PFSK-1 (cell line): ENCODE data around the gene GPR18.

ENCODE experiments used
- FOXP2 ChIP-seq: optimal IDR thresholded peaks from 2 replicates; pipeline ENCODE3; 2011; ENCODE audit warnings: borderline replicate concordance, control low read depth, inconsistent platforms; ENCODE audit not compliant: insufficient read depth; ENCODE audit errors: extremely low read length, extremely low read depth
- POLR2AphosphoS5 ChIP-seq: IDR thresholded peaks from 2 replicates; pipeline ENCODE4 v1.6.1; 2012; ENCODE audit warnings: low read depth, mild to moderate bottlenecking, control low read depth, low read length, moderate library complexity
- SIN3A ChIP-seq: IDR thresholded peaks from 2 replicates; pipeline ENCODE4 v1.6.1; 2012; ENCODE audit warnings: mild to moderate bottlenecking, low read length, moderate library complexity, borderline replicate concordance; ENCODE audit not compliant: insufficient read depth
- TAF1 ChIP-seq: IDR thresholded peaks from 2 replicates; pipeline ENCODE4 v1.6.1; 2012; ENCODE audit warnings: low read length, control low read depth, borderline replicate concordance; ENCODE audit not compliant: insufficient read depth
- TF ChIP-seq, protein P1 (sequence below), 2 experiments: IDR thresholded peaks; 2 replicates each; pipeline versions ENCODE4 v1.6.1 to v1.8.0; 2011 to 2012; ENCODE audit warnings: low read depth in 2 of 2, low read length in 2 of 2, control low read depth in 1 of 2, inconsistent platforms in 1 of 2, mild to moderate bottlenecking in 1 of 2, moderate library complexity in 1 of 2; ENCODE audit not compliant: insufficient read depth in 1 of 2

Gene GPR18

DNA sequence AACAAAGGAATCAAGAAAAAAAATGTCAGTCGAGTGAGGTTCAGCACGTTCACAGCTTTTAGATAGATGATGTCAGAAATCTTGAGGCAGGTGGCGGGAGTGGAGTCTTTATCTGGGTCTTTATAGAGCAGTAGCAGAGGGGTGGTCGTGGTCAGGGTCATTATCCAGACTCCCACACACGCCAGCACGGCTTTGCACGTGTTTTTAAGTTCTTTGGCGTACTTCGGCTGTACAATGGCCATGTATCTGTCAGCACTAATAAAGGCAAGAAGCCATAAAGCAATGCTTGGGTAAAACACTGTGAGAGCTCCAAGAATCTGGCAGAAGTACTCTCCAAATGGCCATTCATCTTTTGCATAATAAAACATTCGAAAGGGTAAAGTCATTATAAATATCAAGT, 2.9 kb downstream of the GPR18 start:
- TF ChIP-seq, protein P1, sequence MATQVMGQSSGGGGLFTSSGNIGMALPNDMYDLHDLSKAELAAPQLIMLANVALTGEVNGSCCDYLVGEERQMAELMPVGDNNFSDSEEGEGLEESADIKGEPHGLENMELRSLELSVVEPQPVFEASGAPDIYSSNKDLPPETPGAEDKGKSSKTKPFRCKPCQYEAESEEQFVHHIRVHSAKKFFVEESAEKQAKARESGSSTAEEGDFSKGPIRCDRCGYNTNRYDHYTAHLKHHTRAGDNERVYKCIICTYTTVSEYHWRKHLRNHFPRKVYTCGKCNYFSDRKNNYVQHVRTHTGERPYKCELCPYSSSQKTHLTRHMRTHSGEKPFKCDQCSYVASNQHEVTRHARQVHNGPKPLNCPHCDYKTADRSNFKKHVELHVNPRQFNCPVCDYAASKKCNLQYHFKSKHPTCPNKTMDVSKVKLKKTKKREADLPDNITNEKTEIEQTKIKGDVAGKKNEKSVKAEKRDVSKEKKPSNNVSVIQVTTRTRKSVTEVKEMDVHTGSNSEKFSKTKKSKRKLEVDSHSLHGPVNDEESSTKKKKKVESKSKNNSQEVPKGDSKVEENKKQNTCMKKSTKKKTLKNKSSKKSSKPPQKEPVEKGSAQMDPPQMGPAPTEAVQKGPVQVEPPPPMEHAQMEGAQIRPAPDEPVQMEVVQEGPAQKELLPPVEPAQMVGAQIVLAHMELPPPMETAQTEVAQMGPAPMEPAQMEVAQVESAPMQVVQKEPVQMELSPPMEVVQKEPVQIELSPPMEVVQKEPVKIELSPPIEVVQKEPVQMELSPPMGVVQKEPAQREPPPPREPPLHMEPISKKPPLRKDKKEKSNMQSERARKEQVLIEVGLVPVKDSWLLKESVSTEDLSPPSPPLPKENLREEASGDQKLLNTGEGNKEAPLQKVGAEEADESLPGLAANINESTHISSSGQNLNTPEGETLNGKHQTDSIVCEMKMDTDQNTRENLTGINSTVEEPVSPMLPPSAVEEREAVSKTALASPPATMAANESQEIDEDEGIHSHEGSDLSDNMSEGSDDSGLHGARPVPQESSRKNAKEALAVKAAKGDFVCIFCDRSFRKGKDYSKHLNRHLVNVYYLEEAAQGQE (IDR thresholded peaks at IDR 0.05; ENCODE audit: insufficient read depth in 1 of 2, low read depth in 2 of 2, low read length in 2 of 2) = no peak
- TF ChIP-seq TAF1 (no peak), FOXP2 (no peak), POLR2AphosphoS5 (no peak), SIN3A (no peak)

DNA sequence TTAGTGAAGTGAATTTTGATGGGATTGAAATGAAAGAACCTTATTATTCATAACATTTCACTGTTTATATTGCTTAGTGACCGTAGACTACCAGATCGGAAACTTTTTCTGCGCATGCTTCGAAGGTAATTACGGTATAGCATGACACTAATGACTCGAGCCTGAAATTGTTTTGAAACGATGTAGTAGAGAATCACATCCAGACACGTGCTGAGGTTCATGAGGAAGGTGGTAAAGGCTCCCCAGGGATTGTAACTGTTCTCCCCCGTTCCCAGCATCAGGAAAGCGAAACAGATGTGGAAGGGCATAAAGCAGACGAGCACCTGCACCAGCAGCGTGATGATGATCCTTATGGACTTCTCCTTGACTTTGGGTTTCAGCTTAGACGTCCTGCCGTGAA, 3.3 kb downstream of the GPR18 start:
- TF ChIP-seq FOXP2 = no peak
- TF ChIP-seq, protein P1 (IDR thresholded peaks at IDR 0.05; ENCODE audit: insufficient read depth in 1 of 2, low read depth in 2 of 2, low read length in 2 of 2) = no peak
- no peak for TF ChIP-seq TAF1
- TF ChIP-seq SIN3A = no peak
- no peak for TF ChIP-seq POLR2AphosphoS5

DNA sequence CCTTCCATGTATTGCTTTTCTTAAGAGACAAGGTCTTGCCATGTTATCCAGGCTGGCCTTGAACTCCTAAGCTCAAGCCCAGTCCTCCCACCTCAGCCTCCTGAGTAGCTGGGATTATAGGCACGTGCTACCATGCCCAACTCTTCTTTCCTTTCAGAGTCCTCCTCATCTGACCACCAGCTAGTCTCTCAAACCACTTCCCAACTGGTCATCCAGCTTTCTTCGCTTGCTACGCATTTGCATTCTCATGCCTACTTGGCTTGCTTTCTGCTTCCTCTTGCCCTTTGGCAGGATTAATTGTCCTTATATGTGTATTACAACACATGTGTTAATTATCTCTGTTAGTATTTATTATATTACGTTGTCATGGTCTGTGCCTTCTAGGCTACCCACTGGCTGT, 6.3 kb downstream of the GPR18 start:
- no peak for TF ChIP-seq SIN3A
- TF ChIP-seq, protein P1 (IDR thresholded peaks at IDR 0.05; ENCODE audit: insufficient read depth in 1 of 2, low read depth in 2 of 2, low read length in 2 of 2) = no peak
- no peak for TF ChIP-seq FOXP2
- TF ChIP-seq POLR2AphosphoS5 = no peak
- TF ChIP-seq TAF1 = no peak

DNA sequence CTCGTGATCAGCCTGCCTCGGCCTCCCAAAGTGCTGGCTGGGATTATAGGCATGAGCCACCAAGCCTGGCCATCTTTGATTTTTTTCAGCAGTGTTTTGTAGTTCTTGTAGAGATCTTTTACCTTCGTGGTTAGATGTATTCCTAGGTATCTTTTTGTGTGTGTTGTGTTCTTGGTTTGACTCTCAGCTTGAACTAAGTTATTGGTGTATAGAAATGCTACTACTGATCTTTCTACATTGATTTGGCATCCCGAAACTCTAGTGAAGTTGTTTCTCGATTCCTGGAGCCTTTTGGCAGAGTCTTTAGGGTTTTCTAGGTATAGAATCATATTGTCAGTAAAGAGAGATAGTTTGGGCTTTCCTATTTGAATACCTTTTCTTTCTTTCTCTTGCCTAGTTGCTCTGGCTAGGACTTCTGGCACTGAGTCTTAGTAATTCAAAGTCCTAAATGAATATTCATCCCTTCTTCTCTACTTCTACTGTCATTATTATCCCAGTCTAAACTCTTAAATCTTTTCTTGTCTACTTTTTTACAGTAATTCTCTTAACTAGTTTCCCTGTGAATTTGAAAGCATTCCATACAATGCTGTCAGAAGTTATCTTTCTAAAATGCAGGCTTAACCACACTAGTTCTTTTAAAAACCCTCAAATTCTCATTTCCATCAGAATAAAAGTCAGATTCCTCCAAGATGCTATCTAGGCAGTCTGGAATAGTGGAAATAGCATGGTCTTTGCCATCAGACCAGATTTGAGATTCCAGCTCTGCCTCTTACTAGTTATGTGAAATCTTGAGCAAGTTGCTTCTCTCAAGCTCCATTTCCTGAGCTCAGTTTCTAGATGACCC, 7.0 kb downstream of the GPR18 start:
- TF ChIP-seq SIN3A (no peak), FOXP2 (no peak), TAF1 (no peak), POLR2AphosphoS5 (no peak)
- TF ChIP-seq, protein P1 (IDR thresholded peaks at IDR 0.05; ENCODE audit: insufficient read depth in 1 of 2, low read depth in 2 of 2, low read length in 2 of 2) = no peak

DNA sequence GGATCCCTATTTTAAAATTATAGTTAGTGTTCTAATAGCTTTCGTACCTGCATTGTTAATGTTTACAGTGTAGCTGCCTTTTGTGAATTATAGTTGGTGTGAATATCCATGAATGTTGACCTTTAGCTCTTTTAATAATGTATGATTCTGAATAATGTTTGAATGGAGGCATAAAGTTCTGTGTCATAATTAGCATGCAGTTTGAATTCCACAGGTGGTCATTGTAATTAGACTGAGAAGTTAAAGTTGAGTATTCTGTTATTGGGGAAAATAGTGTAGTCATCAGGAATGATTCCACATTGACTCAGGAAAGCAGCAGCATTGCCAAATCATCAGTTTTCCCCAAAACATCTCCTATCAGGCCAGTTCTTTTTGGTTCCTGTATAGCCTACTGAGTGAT, 12.1 kb downstream of the GPR18 start:
- TF ChIP-seq SIN3A (no peak), TAF1 (no peak), FOXP2 (no peak), POLR2AphosphoS5 (no peak)
- TF ChIP-seq, protein P1 (IDR thresholded peaks at IDR 0.05; ENCODE audit: insufficient read depth in 1 of 2, low read depth in 2 of 2, low read length in 2 of 2) = no peak
